DND-41 (cell line): Measurements from ENCODE around the gene KLHL18.

Experiments used
- EZH2 ChIP-seq: IDR thresholded peaks from 3 replicates; pipeline ENCODE4 v1.6.1; 2012; ENCODE audit warnings: borderline replicate concordance, low read depth, mild to moderate bottlenecking, moderate library complexity, low read length, inconsistent platforms; ENCODE audit not compliant: severe bottlenecking
- TF ChIP-seq, protein P1 (sequence below): IDR thresholded peaks from 2 replicates; pipeline ENCODE4 v1.5.1; 2012; ENCODE audit warnings: borderline replicate concordance, low read length, moderate library complexity, mild to moderate bottlenecking; ENCODE audit not compliant: poor library complexity, severe bottlenecking; ENCODE audit errors: extremely low read depth

DNA sequence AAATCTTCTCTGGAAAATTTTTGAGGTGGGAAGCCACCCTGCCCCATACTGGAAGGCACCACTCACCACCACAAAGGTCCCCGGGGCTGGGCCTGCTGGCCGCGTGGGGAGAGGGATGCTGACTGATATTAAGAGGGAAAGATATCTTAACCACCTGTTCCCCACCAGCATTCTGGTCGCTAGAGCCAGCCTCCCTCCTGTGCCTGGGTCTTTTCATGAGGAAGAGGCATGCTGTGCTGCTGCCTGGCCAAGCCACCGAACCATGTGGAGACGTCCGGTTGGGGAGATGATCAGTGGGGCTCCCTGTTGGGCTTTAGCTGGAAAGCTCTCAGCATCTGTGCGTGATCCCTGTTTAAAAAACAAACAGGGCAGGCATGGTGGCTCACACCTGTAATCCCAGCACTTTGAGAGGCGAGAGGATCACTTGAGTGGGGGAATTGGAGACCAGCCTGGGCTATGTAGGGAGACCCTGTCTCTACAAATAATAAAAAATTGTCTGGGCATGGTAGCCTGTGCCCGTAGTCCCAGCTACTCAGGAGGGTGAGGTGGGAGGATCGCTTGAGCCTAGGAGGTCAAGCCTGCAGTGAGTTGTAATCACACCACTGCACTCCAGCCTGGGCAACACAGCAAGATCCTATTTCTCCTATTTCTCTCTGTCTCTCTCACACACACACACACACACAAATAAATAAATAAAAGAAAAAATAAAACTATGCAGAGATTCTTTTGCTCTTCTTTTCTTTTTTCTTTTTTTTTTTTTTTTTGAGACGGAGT, 1.0 kb downstream of the KLHL18 start:
- no peak for TF ChIP-seq EZH2
- TF ChIP-seq, protein P1, sequence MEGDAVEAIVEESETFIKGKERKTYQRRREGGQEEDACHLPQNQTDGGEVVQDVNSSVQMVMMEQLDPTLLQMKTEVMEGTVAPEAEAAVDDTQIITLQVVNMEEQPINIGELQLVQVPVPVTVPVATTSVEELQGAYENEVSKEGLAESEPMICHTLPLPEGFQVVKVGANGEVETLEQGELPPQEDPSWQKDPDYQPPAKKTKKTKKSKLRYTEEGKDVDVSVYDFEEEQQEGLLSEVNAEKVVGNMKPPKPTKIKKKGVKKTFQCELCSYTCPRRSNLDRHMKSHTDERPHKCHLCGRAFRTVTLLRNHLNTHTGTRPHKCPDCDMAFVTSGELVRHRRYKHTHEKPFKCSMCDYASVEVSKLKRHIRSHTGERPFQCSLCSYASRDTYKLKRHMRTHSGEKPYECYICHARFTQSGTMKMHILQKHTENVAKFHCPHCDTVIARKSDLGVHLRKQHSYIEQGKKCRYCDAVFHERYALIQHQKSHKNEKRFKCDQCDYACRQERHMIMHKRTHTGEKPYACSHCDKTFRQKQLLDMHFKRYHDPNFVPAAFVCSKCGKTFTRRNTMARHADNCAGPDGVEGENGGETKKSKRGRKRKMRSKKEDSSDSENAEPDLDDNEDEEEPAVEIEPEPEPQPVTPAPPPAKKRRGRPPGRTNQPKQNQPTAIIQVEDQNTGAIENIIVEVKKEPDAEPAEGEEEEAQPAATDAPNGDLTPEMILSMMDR = no peak
